Renal pelvis (tissue), 4 donors: ENCODE data around the gene RELCH. TPM values are rescaled to one million over a fixed set of nuclear protein-coding genes. Genes with fewer than 3 reads are reported as not detected.

Experiments
- DNase-seq: peaks from one replicate; pipeline ENCODE4 v3.0.0-alpha.2; 2013
- polyA plus RNA-seq, 3 donors: library from polyadenylated mRNA; unstranded; fragments of 120-200 nt; gene quantifications; one replicate each; pipeline ENCODE4 v1.2.1, GENCODE V29; 2013; ENCODE audit not compliant: insufficient read length in 3 of 3

RELCH gene
- polyA plus RNA-seq, 3 donors, result 30.9 to 44.4 (median 34.4) TPM

DNA sequence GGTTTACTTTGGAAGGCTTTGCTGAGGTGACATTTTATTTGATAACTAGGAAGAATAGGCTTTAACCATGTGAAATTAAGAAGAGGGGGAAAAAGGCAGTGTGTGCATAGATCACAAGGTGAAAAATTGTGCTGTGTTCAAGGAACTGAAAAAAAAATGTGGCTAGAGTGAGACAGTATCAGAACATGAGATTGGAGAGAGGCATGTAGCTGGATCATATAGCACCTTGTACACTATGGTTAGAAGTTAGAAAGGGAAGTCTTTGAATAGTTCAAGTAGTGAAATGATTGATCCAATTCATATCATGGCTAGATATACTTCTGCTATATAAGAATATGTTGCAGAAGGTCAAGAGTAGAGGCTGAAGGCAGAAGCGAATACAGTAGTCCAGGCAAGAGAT is 125.8 kb downstream of the RELCH start:
- DNase-seq, result no peak

DNA sequence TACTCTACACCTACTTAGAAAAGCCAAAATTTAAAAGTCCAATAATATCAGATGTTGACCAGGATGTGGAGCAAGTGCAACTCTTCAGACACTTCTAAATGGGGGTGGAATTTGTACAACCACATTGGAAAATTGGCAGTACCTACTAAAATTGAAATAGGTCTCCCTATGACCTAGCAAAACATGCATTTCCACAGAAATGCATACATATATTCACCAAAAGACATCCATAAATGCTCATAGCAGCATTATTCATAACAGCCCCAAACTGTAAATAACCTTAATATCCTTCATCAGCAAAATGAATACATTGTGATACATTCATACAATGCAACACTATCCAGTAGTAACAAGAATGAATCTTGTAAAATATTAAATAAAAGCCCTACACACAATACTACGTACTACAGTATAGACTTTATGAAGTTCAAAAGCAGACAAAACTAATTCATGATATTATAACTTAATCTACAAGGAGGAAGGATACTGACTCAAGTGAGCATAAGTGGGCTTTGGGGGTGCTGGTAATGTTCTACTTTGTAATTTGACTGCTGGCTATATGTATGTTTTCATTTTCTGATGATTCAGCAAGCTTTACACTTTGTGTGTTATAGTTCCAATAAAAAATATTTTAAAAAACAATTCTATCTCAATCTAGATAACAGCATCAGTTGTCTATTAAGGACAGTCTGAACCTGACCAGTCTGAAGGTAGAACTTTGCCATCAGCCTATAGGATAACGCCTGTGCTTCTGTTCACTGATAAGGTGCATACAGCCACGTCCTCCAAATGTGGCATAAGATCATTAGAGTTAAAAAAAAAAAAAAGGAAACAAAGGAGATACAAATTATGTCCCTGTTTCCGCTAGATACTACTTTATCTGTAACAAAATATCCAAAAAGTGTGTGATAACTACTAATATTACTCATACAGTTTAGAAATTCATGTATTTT is 131.4 kb downstream of the RELCH start:
- DNase-seq, result no peak

DNA sequence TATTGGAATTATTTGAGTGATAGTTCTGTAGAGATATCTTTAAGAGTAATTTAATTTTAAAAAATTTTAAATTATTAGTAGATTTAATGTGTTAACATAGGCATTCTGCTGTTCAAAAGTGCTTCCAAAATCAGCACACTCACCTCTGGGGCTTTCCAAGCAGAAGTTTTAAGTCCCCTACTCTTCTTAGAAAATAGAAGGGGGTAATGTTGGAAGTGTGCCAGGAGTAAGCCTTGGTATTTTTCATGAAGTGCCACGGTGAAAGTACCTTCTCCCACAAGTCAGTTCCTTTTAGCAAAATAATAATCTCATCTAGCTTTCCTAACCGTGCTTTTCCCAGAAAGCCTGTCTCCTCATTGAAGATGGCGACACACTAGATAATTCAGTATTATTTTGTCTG is 134.1 kb downstream of the RELCH start:
- no peak for DNase-seq

DNA sequence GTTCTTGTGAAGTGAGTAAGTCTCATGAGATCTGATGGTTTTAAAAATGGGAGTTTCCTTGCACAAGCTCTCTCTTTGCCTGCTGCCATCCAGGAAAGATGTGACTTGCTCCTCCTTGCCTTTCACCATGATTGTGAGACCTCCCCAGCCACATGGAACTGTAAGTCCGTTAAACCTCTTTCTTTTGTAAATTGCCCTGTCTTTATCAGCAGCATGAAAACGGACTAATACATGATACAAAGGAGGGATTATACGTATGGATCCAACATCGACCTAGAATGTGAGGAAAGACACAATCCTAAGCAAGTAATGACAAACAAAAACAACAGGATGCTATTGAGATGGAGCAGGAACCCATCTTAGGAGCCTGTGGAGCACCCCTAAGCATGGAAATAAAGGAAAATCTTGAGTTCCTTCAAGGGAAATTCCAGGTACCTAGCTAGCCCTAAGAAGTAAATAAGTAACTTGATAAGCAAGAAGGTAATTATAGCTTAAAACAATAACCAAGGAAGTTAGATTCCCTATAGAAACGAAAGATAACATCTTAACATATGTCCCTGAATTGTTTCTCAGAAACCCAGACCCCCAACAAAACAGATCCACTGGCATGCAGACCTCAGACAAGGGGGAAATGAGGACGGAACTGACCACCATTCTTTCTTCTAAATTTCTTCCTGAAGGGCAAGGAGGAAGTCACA is 136.6 kb downstream of the RELCH start:
- no peak for DNase-seq

DNA sequence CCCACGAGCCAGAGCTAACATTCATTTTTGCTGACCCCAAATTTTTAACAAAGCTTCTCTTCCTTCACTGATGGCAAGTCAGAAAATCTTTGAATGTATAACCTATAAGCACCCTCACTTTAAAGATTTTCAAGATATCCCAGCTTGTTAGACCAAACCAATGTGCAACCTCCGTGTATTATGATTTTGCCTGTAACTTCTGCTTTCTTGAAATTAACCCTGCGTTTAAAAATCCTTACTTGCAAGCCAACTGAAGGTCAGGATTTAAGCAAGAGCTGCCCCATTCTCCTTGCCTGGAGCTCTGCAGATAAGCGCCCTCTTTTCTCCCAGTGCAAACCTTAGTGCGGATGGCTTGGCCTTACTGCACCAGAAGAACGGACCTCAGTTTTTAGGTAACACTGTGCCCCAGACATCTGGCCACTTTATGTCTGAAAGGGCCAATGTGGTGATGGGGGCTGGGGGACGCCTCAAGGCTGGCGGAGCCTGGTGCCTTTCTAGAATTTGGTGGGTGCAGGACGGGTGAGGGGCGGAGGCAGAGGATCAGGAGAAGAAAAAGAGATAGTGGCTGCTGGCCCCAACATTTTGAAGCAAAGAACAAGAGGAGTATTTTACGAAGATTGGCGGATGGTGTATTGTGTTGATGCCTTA is 137.2 kb downstream of the RELCH start:
- no peak for DNase-seq

DNA sequence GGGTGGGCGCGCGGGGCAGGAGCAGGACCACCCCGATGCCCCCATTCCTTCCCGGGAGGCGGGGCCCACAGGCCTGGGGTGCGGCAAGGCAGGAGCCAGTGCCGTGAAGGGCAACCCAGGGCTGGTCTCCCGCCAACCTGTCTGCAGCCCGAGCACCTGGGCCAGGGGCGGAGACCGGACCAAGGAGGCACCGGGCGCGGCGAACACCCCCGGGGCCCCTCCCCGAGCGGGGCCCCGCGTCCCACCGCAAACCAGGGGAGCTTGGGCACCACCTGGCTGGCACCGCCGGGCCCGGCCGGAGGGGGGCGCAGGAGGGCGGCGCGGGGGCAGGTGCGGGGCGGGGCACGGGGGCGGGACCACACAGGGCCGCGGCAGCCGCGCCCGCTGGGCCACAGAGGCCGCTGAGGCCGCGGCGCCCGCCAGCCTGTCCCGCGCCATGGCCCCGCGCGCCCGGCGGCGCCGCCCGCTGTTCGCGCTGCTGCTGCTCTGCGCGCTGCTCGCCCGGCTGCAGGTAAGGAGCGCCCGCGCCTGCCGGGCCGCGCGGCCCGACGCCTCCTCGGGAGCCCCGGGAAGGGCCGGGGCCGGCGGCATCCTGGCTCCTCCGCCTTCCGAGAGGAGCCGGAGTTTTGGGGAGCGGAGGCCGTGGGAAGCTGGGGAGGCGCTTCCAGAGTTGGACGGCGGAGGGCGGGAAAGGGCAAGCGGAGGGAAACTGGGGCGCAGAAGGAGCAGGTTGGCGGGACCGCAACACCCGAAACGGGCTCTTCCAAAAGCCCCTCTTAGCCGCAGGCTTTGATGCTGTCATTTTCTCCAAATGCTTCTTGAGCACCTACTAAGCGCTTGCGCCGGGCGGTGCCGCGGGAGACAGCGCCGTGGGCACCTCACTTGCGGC is 138.1 kb downstream of the RELCH start, which contains the start of gene TNFRSF11A:
Gene TNFRSF11A, plus strand, starts transcription at position 394 of the 889 bp plus-strand sequence. Its CDS starts 43 bp downstream, at position 437.
- no peak for DNase-seq

DNA sequence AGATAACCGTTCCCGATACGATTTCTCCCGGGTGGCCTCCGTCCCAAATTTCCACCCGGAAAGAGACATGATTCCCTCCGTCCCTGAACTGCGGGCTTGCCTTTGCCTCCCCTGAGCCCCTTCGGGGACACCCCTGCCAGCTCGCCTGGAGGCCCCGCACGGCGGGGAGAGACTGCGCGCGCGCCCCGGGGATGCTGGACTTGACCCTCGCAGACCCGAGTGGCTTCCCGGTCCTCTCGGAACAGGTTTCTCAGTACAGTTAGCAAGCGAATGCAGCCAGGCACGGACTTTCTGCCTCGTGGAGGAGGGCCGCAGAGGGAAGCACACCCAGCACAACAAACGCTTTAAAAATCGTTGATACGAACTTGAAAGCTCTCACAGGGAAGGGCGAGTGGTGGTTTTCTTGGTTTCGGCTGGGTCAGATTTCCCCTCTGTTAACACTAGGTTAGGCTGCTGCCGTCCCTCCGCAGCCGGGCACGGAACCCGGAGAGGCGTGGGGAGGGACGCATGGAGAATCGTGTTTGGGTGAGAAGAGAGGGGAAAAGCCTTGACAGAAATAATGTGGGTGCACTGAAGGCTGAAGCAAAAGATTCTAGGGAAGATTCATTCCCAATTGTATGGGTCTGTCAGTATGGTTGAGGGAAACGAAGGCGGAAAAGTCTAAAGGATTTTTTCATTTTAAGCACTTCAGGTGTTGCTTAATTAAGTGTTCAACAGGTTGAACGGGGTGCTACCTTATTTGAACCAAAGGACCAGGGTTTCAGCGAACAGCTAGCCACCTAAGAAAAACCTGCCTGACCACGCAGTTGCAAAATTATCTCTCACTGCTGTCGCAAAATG is 139.0 kb downstream of the RELCH start:
- no peak for DNase-seq

DNA sequence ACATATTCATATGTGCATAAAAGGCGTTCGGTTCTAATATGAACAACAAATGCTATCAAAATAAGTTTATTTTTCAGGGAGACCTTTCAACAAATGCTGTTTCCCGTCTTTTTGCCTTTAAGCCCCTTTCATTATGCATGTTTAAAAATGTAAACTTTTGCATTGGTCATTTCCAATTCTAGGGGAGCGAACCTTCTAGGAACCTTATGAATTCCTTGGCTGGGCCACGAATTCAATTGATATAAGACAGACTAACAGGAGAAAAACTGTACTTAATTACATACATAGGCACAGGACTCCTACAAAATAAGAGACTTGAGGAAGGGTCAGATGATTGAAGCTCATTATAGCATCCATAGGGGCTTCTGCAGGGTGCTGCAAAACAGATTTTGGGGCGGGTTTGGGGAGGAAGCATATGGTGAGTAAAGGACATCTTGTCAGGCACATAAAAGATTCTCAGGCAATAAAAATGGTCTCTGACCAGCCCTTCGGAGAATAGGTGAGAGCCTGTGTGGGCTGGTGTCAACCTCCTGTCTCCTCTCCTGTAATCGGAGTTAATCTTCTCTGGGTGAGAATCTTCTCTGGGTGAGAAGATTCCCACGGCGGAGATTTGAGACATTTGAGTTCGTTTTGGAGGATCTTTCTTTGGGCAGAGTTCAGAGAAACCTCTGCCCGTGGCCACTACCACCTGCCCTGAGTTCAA is 139.7 kb downstream of the RELCH start:
- no peak for DNase-seq

DNA sequence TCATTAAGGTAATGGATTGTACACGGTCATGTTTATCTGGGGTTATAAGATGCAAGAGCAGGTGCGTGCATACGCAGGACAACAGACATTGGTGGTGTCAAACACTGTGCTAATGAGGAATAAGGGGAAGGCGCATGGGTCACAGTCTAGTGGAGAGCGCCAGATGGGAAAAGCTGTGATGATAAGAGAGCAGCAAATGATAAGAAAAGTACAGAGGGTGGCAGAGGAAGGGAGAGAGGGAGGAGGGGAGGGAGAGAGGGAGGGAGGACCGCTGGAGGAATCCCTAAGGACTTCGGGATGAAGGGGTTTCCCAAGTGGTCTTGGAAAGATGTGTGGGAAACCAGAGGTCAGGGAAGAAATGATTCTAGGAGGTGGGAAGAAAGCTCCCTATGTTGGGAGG is 140.9 kb downstream of the RELCH start:
- DNase-seq, result no peak

DNA sequence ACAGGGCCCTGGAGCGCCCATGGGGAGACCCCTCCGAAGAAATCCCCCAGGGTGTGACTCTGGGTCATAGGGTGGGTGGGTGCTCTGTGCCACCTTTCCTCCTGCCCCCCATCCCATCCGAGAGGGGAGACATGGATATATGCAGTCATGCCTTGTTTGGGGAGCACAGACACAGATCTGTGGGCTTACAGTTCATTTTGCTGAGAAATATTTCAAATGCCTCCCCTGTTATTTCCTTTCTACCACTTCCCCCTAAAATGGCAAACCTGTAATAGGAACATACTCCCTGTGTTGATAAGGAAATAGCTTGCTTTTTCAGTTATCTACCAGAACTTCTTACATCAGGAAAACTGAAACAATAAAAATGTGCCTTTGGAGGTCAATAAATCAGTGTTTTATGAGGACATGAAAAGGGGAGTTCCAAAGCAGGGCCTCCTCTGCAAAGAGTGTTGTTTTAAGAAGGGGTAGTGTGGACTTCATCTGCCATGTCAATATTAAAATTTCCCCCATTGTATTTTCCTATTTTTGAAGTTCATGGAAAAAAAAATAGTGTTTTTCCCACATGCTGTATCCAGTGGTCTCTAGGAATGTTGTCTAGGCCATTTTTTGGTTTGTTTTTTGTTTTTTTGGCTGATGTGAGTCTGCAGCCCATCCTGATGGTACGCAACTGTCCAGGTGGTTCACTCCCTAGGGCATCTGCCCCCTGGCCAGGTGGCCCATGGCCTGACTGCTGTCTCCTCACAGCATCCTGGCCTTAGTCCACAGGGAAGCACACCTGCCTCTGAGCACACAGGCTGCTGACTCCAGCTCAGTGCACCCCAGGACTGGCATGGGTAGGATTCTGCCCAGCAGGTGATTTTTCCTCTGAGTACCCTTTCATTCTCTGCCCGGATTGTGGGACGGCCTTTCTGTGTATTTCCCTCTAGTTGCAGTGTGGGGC is 141.8 kb downstream of the RELCH start:
- no peak for DNase-seq

DNA sequence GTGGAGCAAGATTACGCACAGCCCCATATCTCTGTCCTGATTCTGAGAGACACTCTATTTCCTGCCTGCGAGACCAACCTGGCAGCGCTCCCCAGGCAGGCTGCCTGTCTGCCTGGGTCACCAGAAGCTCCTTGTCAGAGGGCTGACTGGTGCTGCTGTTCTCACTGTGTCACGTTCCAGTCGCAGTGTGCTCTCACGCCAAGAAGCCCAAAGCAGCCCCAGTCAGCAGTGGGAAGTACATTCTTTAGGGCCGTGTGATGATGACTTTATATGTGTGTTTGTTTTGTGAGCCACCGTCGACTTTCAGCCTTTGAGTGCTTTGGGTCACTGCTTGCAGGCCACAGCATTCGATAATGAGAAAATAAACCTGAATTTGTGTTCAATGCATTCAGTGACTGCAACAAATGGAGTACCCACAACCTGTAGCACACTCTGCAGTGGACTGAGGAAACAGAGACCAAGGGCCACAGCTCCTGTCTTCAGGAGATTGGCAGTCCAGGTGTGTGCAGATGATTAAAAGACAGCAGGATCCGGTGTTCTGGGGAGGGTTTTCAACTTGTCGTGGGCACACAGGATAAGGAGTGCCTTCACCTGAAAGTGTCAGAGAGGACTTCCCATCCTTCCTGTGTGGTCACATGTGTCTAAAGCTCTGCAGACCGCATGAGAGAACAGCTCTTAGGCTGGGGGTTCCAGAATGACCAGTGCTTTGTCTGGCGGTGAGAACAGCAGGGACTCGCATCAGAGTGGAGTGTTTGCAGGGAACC is 142.8 kb downstream of the RELCH start:
- DNase-seq, result no peak

DNA sequence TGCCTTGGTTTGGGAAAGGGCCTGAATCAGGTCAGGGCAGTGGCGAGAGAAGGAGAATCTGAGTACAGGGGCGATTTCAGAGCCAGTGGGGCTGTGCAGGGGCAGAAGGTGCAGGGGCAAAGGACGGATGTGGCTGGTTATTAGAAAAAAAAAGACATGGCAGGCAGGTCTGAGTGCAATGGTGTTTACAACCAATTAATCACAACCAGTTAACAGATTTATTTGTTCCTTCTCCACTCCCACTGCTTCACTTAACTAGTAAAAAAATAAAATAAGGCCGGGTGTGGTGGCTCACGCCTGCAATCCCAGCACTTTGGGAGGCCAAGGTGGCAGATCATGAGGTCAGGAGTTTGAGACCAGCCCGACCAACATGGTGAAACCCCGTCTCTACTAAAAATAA is 143.6 kb downstream of the RELCH start:
- no peak for DNase-seq

DNA sequence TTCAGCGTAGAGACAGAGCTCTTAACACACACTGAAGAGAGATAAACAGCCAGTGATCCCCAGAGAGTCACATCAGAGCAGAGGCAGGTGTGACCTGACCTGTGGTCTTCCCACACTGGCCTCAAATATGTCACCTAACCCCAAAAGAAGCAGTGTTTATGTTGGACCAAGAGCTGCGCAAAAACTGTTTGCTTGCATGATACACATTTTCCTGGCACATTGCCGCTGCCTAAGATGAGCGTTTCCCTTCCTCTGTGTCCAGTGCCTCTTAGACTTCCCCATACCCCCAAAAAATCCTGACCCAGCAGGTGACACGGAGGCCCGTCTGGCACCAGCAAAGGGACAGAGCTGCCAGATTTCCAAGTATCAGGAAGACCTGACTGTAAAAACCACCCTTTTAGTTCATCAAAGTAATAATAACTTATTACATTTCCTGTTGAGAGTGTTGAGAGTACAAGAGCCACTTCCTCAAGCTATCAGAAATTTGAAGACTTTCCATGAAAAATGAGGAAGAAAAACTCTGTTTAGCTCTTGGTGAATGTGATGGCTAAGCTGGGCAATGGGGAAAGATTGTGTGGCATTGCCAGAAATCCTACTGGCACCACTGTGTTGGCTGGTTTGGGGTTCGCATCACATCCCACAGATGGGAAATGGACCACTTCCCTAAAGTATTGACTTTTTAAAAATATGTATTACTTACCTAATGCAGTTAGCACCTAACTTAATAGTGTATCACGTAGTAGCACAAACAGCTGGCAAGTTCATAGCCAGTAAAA is 144.7 kb downstream of the RELCH start:
- no peak for DNase-seq

DNA sequence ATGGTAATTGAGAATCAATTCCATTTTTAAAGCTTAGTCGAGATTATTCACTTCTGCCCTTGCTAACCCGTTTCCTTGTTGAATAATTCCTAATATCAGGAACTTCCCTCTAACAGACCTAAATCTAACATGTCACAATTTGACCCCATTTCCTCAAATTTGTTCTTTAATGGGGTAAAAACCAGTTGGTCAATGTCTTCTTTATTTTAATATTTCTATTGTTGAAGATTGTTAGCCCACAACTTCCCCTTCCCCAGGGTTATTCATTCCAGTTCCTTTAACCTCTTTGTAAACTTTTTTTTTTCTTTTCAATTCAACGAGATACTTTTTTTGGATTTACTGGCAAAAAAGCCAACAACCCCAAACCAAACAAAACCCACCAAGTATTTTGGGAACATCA is 145.4 kb downstream of the RELCH start:
- DNase-seq, result no peak

DNA sequence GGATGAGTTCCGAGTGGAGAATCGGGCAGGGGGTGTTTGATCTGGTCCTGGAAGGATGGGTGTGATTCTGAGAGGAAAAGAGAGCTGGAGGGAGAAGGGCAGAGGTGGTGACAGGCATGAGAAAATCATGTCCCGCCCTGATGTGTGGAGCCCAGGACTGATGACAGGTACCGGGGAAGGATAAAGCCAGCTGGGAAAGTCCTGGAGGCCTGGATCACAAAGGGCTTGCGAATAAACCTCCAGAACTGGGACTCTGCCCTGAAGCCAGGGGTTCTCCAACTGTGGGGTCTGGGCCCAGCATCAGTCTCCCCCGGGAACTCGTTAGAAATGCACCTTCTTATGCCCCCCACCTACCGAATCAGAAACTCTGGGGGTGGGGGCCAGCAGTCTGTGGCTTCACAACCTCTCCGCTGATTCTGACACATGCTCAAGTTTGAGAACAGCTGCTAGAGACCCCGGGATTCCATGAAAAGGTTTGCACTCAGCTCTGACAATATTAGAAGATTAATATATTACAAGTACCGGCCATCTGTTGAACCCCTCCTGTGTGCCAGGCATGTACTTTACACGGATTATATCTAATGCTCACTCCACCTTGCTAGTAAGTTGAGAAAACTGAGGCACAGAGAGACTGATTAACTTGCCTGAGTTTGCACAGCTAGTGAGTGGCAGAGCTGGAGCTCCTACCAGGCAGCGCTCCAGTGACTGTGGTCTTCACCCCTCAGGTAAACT is 146.1 kb downstream of the RELCH start:
- DNase-seq, result no peak

DNA sequence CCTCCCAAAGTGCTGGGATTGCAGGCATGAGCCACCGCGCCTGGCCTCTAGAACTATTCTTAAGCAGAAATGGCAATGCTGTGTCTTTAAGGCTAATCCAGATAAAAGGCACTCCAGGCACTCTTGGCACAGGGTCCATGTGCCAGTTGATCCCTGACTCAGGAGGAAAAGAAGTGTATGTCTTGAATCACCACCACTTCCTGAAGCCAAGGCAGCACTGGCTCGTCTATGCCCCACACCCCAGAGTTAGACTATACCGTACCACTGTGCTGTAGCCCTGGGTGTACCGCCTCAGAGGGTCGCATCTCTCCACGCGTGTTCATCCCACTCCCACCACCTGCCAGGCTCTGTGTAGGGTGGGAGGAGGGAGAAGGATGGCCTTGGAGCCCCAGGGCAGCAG is 147.1 kb downstream of the RELCH start:
- DNase-seq, result no peak
